Lung (tissue), 12 donors: ENCODE results near the gene ARAP1. TPM values are rescaled to one million over a fixed set of nuclear protein-coding genes. Genes with fewer than 3 reads are reported as not detected.

Source experiments
- ATAC-seq: fragments of 200-7000 bp; cut with Tn5 transposase; one replicate; pipeline ENCODE4 v1.9.1; 2020; ENCODE audit warnings: moderate number of reproducible peaks; ENCODE audit not compliant: insufficient read depth, low FRiP score
- DNase-seq, 3 donors: peaks; one replicate each; pipeline ENCODE4 v3.0.0-alpha.2; 2013 to 2017
- H3K27ac ChIP-seq, 2 donors: one replicate each; pipeline ENCODE4 v1.5.1; 2013; ENCODE audit warnings: mild to moderate bottlenecking in 2 of 2, moderate library complexity in 2 of 2, control low read depth in 1 of 2, inconsistent platforms in 1 of 2, low read depth in 1 of 2, low read length in 1 of 2
- H3K27me3 ChIP-seq, 3 donors: one replicate each; pipeline ENCODE4 v1.5.1; 2013; ENCODE audit warnings: low read length in 2 of 3; ENCODE audit not compliant: control insufficient read depth in 3 of 3, insufficient read depth in 3 of 3
- H3K36me3 ChIP-seq, 4 donors: one replicate each; pipeline ENCODE4 v1.5.1; 2013; ENCODE audit warnings: low read length in 4 of 4, mild to moderate bottlenecking in 1 of 4, moderate library complexity in 1 of 4; ENCODE audit not compliant: control insufficient read depth in 4 of 4, insufficient read depth in 4 of 4
- H3K4me1 ChIP-seq, 5 donors: one replicate each; pipeline ENCODE4 v1.5.1; 2013; ENCODE audit warnings: low read length in 5 of 5, mild to moderate bottlenecking in 2 of 5, moderate library complexity in 1 of 5; ENCODE audit not compliant: control insufficient read depth in 5 of 5, insufficient read depth in 5 of 5
- H3K4me3 ChIP-seq: one replicate; pipeline ENCODE4 v1.5.1; 2013; ENCODE audit warnings: mild to moderate bottlenecking, control low read depth, moderate library complexity
- H3K9ac ChIP-seq, 2 donors: one replicate each; pipeline ENCODE4 v1.5.1; 2013; ENCODE audit warnings: low read length in 2 of 2, control low read depth in 1 of 2; ENCODE audit not compliant: insufficient read depth in 1 of 2
- H3K9me3 ChIP-seq, 4 donors: one replicate each; pipeline ENCODE4 v1.5.1; 2013; ENCODE audit warnings: low read length in 3 of 4, mild to moderate bottlenecking in 1 of 4, moderate library complexity in 1 of 4; ENCODE audit not compliant: control insufficient read depth in 4 of 4, insufficient read depth in 3 of 4
- WGBS, 2 donors: extraction: QIAGEN DNeasy Blood & Tissue Kit; methylation state at CpG; one replicate each; pipeline ENCODE4 v1.1.7; 2013; 5-methylcytosine and 5-hydroxymethylcytosine counted together
- polyA plus RNA-seq, 2 donors: library from polyadenylated mRNA; stranded (reverse); fragments of 200-250 nt; gene quantifications; one replicate each; pipeline ENCODE4 v1.2.1, GENCODE V29; 2013
- total RNA-seq, 2 donors: library from RNA; depleted of rRNA in 1 of 2; stranded (reverse); fragments of >200 nt in 1 of 2; gene quantifications; one replicate each; pipeline ENCODE4 v1.2.1, GENCODE V29; 2014 to 2021
- TF ChIP-seq, protein P1 (sequence below): IDR thresholded peaks from 2 replicates; pipeline ENCODE4 v1.5.1; 2012; ENCODE audit warnings: mild to moderate bottlenecking; ENCODE audit errors: control extremely low read depth, extremely low read depth
- donor health status: control.
- donor health status: control.
- donor health status: Bipolar disorder and iron deficiency.
- donor health status: healthy.
- donor health status: DM: yes; HTN: yes; CAD: no.

Gene ARAP1
- total and polyA plus RNA-seq, 4 donors: 134 to 218 (median 173) TPM

DNA sequence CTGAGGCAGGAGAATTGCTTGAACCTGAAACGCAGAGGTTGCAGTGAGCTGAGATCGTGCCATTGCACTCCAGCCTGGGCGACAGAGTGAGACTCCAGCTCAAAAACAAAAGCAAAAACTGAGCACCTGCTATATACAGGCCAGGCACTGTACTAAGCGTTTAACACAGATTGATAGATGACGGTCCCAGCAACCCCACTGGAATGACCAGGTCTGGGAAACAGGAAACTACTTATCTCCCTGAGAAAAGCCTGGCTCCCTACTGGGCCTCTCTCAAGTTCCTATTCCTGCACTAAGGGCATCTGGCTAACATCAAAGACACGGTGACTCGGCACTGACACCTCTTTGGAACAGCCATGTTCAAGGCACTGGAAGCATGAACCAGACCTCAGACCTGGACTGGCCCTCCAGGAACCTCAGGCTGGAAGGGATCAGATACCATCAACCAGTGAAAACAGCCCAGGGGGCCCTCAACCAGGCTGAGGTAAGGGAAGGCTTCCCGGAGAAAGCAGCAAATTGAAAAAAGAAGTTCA, 16.6 kb downstream of the ARAP1 start:
- ATAC-seq (no peak), DNase-seq (peak in 2 of 3 donors; percentile 18 to 41)
- Histone ChIP-seq H3K9ac (no peak overlapping the region), H3K27ac (peak overlapping the region; percentile 69 to 72), H3K9me3 (peaks cover 0 to 3% (median 1%) of the 10 kb centered on the region in 4 donors), H3K36me3 (peaks cover 0 to 6% (median 0%) of the 10 kb centered on the region in 4 donors), H3K4me1 (peaks cover 0 to 35% (median 6%) of the 10 kb centered on the region in 5 donors), H3K4me3 (no peak overlapping the region), H3K27me3 (no peaks in the 10 kb centered on the region)
- 49 to 63% methylated on average over 8 of the region's 8 CpGs for WGBS, 2 donors
- TF ChIP-seq, protein P1, sequence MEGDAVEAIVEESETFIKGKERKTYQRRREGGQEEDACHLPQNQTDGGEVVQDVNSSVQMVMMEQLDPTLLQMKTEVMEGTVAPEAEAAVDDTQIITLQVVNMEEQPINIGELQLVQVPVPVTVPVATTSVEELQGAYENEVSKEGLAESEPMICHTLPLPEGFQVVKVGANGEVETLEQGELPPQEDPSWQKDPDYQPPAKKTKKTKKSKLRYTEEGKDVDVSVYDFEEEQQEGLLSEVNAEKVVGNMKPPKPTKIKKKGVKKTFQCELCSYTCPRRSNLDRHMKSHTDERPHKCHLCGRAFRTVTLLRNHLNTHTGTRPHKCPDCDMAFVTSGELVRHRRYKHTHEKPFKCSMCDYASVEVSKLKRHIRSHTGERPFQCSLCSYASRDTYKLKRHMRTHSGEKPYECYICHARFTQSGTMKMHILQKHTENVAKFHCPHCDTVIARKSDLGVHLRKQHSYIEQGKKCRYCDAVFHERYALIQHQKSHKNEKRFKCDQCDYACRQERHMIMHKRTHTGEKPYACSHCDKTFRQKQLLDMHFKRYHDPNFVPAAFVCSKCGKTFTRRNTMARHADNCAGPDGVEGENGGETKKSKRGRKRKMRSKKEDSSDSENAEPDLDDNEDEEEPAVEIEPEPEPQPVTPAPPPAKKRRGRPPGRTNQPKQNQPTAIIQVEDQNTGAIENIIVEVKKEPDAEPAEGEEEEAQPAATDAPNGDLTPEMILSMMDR: no peak

DNA sequence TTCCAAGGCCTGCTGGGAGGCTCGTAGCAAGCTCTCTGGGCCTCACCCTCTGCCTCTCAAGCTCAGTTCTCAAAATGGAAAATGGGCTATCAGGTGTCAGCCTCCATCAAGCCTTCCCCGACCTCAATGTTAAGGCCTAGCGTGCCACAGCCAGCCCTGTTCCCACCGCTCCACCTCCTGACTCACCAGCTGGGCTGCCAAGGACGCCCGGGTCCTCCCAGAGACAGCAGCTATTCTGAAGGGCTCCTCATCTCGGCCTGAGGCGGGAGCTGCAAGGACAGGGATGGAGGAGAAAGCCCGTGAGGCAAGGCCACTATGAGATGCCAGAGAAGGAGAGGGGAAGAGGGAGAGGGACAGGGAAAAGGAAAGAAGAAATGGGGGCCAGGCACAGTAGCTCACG, 19.9 kb downstream of the ARAP1 start:
- H3K27me3 ChIP-seq: no peaks in the 10 kb centered on the region
- peak overlapping the region in 1 of 2 donors; percentile 66 for H3K27ac ChIP-seq
- H3K9me3 ChIP-seq: peaks cover 0 to 3% (median 1%) of the 10 kb centered on the region in 4 donors
- TF ChIP-seq, protein P1: no peak
- peaks cover 0 to 26% (median 3%) of the 10 kb centered on the region in 5 donors for H3K4me1 ChIP-seq
- H3K4me3 ChIP-seq: no peak overlapping the region
- DNase-seq (no peak), ATAC-seq (no peak)
- H3K36me3 ChIP-seq: peaks cover 0 to 6% (median 0%) of the 10 kb centered on the region in 4 donors
- H3K9ac ChIP-seq: no peak overlapping the region
- WGBS, 2 donors: 89 to 97% methylated on average over 10 of the region's 10 CpGs

DNA sequence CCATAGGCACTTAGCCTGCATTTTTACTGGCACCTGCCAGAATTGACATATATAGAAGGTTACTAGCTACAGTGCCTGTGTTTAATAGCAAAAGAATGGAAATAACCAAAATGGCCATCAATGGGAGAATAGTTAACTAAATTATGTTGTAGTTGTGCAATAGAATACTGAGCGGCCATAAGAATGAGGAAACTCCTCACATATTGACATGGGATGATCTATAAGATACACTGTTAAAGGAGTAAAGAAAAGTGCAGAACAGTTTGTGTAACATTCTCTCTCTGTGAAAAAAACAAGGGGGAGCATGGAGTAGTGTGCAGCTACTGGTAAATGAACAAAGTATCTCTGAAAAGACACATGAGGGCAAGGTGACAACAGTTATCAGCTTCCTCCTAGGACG, 21.5 kb downstream of the ARAP1 start:
- TF ChIP-seq, protein P1: no peak
- H3K4me3 ChIP-seq: no peak overlapping the region
- H3K4me1 ChIP-seq: peaks cover 0 to 22% (median 3%) of the 10 kb centered on the region in 5 donors
- peak overlapping the region in 1 of 2 donors; percentile 55 for H3K27ac ChIP-seq
- peaks cover 0 to 16% (median 0%) of the 10 kb centered on the region in 4 donors for H3K36me3 ChIP-seq
- DNase-seq (no peak), ATAC-seq (no peak)
- WGBS, 2 donors: 44 to 61% methylated on average over 2 of the region's 2 CpGs
- H3K9me3 ChIP-seq: peaks cover 0 to 3% (median 1%) of the 10 kb centered on the region in 4 donors
- no peak overlapping the region for H3K9ac ChIP-seq
- no peaks in the 10 kb centered on the region for H3K27me3 ChIP-seq
